Measurements from ENCODE around the gene AOPEP.
"Not testable (repeated sequence)": the region's sequence is repeated elsewhere in the genome, so short reads cannot be mapped to it uniquely, and the experiment has no call there.

AOPEP gene

DNA sequence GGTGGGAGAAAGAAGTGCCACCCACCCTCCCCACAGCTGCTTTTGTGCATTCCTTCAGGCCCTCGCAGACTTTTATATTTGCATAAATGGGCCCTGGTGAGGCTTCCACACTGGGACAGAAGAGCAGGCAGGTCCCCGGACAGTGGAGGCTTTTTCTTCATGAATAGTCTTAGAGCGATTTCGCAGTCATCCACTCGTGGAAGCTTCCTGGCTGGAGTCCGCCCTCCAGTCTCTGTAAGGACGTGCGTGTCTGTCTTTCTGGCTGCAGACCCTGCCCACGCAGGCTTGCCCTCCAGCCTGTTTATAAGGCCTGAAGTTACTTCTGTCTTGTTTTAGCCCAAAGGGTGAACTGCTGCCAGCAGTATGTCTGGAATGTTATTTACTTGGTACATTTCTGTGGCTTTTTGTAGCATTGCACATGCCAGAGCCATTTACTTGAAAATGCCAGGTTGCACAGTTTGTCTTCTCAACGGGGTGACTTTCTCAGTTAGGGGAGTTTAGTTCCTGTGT, 195.7 kb downstream of the AOPEP start:
- no peak for DNase-seq

DNA sequence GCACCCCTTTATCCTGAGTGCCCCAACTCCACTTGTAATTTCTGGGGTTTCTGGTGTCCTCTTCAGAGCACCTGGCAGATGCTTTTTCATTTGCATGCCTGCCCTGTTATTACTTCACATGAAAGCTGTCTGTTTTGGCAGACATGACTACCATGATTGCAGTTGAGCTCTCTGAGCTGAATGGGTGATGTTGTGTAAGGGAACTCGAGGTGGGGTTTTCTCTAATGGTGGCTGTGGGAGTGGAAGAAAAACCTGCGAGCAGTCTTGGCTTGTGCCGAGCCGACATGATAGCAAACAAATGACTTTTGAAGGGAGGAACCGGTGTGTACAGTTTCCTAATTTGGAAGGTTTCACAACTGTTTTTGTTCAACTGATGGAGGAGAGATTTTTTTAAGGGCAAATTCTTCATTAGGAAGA, 196.2 kb downstream of the AOPEP start:
- no peak for DNase-seq

DNA sequence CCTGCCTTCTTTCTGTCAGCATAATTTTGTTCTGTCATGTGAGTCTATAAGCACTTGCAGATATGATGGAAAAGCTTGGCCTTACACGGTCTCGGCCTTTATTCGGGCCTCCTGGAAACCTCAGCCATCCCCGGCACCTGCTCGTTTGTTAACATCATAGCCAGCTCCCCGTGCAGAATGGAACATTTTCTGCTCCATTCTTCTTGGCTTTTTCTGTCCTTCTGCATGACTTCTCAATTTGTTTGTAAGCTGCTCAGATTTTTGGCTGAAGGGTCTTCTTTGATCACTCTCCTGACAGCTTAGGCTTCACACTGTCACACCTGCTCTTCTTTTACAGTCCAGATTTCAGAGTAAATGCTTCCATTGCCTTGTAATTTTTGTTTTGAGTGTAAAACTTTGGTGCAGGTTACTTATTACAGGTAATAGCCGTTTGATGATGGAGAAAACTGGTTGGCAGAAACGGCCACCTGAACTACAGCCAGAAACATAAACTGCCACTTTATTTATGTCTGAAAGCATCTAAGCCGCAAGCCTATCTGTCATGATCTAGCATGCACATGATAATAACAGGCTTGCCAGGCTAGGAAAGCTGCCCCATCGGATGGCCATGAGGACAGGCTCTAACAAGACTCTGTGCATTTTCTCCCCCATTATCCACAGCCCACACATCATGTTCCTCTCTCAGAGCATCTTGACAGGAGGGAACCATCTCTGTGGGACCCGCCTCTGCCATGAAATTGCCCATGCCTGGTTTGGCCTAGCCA, 197.0 kb downstream of the AOPEP start:
- DNase-seq, result no peak

DNA sequence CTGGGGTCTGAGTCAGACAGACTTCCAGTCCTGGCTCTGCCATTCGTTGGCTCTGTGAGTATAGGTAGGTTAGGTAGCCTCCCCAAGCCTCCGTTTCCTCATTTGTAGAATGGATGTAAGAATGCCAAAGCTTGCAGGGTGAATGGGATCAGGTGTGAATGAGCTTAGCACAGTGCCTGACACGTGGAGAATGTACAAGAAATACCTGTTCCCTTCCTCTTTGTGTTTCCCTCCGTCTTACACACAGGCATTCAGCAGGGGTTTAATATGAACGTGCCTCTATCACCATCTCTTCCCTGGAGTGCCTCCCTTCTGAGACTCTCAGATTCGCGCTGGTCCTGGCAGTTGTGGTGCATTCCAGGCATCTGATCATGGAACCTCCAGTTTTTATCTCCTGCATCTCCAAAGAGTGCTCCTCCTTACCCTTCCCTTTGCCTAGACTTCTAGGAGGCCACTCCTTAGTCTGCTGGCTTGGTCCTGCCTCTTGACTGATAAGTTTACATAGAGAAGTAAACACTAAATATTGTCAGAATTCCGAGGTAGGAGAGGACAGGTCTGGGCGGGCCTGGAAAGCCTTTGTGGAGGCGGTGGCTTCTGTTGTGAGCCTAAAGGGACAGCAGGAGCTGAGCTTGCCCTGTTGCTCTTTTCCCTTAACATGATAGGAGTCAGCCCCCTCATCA, 199.4 kb downstream of the AOPEP start:
- no peak for DNase-seq

DNA sequence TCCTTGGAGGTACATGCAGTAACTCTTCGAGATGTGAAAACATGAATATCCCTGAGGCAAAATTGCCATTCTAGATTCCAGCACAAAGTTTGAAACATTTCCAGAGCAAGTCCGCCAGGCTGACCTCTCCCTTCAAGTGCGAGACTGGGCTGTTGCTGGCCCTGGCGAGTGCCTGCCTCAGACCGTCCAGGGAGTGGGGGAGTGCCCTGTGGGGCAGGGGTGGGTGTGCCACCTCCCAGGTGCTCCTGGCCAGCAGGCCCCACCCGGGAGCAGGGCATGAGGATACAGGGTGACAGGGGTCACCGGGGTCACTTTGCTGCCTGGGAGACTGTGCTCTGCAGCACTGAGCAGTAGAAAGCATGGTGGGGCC, 199.9 kb downstream of the AOPEP start:
- DNase-seq, result no peak

DNA sequence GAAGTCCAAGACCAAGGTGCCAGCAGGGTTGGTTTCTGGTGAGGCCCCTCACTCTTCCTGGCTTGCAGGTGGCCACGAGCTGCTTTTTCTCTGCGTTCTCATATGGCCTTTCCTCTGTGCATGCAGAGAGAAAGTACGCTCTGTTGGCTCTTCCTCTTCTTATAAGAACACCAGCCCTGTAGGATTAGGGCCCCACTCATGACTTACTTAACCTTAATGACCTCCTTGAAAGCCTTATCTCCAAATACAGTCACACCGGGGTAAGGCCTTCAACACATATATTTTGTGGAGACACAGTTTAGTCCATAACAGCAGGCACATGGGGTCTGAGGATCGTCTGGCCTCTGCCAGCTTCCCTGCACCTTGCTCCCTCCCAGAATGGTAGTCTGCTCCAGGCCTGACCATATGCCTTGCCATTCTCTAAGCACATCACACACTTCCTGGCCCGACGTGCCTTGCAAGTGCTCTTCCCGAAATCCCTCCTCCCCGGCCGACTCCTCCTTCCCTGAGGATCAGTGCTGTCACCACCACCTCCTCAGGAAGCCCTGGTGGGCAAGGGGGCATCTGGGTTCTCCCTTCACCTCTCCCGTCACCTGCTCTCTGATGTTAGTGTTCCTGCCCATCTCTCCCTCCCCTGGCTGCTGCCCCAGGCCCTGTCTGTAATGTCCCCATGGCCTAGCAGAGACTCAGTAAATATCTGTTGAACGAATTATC, 200.7 kb downstream of the AOPEP start:
- DNase-seq, result no peak

DNA sequence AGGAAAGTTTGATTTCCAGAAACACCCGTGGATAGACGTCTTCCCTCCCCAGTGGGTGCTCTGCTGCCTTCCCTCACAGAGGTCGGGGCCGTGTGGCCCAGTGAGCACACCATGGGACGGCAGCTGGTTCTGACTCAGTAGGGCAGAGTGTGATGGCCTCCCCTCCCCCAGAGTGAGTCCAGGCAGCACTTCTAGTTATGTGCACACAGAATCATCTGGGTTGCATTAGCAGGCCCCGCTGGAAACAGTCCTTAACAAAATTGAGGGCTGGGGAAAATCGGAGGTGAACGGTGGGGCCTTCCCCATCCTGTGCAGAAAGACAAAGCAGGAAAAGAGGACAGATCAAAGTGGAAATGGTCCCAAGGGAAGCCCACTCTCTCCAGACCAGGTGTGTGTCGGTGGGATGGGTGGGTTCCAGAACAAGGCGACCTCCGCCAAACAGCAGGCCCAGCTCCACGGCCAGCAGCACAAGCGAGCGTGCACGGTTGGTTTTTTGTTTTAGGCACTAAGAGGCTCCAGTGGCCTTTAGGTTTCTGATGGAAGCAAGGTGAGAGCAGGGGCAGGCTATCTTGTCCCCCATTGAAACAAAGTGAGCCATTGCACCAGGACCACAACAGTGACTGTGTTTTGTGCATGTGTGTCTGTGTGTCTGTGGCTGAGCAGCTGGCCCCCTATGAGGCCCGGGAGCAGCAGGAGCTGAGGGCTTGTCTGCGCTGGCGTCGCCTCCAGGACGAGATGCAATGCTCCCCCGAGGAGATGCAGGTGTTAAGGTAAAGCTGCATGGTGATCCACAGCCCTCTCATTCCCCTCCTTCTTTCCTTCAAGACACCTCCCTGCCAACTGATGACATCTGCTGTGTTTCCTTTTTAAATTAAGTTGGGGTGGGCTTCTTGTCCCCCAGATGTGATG, 201.5 kb downstream of the AOPEP start:
- DNase-seq, result no peak

DNA sequence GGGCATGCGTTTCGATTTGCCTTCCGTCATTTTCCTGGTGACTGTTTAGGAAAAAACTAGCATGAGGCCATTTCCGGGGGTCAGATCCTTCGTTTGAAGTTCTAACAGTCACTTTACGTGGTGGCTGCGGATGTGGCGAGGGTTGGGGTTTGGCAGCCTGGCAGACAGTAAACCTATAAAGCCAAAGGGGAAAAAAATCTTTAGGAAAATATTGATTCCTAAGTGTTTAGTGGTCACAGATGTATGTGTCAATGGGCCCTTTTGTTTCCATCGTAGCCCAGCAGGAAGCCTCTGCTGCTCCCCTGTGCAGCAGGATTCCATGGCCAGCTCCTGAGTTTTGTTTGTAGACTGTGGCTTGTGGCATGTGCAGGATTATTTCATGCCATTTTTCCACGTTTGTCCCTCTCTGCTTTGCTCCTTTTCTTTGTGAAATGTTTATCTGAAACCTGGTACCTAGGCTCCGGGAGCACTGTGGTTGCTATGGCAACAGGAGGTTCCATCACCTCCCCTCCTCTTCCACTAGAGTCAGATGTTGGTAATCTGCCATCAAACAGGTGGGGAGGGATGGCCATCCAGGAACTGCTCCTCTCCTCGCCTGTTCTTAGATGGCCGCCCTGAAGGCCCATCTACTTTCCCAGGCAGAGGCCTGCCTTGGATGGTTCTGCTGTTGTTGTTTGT, 202.3 kb downstream of the AOPEP start:
- DNase-seq, result no peak

DNA sequence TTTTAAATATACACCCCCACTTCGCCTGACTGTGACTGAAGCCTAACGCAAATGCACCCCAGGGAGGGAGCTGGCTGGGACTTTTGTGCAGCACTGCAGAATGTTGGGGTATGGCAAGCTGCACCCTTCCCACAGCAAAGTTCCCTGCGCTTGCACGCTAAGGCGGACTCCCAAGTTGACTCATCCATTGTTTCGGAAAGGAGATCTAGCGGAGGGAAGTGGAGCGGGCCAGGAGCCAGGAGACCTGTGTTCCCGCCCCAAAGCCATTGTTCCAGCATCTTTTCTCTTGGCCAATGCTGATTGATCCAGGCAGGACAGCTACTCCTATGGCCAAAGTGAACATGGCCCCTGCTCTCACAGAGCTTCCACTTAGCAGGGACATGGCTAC, 202.9 kb downstream of the AOPEP start:
- no peak for DNase-seq

DNA sequence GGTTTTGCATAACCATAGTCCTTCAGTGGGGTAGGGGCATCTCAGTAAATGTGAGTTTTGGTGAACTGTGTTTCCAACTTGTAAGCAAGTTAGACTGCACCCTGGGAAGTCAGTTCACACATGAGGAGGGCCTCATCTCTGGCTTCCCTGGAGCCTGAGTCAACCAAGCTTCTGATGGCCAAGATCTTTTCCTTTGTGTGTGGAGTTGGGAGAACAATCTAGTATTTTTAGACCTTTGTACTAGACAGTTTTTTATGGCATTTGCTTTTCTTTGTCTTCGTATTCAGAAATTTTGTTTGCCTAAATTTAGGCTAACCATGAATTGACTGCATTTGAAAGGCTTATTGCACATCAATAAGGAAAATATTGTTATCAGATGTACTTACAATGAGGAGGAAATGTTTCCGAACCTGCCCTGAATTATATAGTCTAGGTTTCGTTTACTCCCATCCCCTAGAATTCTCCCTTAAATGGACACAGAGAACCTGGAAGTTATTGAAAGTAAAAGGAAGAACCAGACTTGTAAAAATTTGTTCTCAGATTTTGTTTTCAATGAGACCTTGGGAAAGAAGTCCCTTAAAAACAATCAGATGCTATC, 204.6 kb downstream of the AOPEP start:
- no peak for DNase-seq

DNA sequence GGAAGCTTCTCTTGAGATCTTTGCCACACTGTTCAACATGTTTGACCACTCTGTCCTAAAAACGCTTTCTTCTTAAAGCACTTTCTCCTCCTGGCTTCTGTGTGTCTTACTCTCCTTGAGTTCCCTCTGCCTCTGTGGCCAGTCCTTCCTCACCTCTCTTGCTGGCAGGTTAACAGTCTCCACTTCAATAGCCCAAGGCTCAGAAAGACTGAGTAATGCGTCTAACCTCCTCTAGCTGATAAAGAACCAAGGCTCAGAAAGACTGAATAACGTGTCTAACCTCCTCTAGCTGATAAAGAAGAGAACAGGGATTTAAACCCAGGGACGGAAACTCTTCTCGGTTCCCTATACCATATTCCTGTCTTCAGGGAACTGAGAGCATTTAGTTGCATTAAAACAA, 205.2 kb downstream of the AOPEP start:
- DNase-seq, result no peak

DNA sequence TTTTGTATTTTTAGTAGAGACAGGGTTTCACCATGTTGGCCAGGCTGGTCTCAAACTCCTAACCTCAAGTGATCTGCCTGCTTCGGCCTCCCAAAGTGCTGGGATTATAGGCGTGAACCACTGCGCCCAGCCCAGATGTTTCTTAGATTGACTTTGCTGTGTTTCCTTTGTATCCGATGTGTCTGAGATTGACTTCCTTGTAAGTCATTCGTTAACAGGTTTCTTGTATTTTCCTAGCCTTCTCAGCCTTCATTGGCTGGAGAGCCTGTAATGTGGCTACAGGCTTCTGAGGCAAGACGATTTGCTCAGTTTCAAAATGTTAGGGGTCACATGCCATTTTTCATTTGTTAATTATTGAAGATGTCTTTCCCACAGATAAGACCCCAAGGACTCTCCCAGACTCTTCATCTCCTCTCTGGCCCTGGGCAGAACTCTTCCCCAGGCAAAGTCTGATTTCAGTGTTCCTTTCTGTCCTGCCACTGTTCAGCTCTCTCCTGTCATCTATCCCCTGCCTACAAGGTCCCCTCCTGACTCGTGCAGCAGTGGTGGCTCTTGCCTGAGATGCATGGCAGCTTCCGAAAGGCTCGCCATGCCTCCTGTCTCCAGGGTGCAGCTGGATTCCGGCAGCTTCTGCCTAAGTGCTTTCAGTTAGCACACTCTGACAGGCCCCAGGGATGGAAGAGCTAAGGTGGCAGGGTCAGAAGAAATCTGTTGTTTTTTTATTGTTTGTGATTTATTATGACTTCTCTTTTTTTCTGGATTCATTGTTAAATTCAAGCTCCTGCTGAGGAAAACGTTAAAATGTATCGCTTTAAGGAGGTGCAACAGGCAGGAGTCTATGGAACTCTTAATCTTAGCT, 206.4 kb downstream of the AOPEP start:
- no peak for DNase-seq

DNA sequence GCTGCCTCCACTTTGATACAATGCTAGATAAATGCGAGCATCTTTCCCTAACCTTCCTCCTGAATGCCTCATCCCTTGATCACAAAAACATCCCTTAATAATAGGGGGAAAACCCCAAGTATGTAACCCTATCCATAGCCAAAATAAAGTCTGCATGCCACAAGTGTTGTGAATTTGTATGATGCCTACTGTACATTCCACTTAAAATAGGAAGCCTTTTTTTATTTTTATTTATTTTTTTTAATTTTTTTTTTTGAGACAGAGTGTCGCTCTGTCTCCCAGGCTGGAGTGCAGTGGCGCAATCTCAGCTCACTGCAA, 207.0 kb downstream of the AOPEP start:
- DNase-seq, result no peak

DNA sequence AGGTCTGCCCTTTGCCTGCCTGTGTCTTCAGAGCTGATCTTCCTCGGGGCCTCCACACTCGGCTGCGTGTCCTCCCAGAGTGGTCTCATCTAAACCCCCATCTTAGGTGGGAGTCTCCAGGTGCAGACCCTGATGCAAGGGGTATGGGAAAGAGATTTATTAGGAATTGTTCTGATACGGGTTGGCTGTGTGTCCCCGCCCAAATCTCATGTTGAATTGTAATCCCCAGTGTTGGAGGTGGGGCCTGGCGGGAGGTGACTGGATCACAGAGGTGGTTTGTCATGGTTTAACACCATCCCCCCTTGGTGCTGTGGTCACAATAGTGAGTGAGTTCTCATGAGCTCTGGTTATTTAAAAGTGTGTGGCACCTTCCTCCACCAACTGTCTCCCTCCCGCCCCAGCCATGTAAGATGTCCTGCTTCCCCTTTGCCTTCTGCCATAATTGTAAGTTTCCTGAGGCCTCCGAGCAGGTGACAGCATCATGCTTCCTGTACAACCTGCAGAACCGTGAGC, 208.4 kb downstream of the AOPEP start:
- DNase-seq, result no peak

DNA sequence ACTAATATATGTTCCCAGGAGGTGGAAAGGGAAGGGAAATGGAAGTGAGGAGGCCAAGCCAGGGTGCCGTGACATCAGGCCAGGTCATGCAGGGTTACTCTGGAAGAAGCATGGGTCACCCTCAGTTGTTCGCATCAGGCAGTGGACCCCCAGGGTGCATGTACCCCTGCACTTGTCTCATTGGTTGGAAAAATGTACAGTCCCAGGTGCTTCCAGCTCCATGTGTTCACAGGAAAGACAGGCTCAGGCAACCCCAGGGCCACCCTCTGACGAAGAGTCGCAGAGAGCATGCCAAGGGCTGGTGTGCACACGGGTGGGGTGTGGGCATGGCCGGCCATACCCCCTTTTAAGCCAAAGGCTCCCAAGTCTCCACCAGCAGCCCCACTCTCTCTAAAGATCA, 208.9 kb downstream of the AOPEP start:
- DNase-seq, result no peak

DNA sequence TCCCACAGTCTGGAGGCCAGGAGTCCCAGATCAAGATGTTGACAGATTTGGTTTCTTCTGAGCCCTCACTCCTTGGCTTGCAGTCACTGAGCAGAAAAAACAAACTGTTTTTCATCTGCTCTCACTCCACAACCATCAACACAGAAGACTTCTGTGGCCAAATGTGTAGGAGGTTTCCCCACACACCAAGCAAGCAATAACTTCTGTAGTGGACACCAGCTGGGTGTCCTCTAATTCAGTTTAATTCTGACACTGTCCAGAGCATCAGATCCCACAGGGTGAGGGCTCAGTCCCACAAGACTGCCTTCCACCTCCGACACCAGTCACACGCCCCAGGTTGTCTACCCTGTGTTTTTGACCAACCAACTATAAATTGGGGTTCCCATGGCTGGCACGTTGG, 209.9 kb downstream of the AOPEP start:
- DNase-seq, result no peak

DNA sequence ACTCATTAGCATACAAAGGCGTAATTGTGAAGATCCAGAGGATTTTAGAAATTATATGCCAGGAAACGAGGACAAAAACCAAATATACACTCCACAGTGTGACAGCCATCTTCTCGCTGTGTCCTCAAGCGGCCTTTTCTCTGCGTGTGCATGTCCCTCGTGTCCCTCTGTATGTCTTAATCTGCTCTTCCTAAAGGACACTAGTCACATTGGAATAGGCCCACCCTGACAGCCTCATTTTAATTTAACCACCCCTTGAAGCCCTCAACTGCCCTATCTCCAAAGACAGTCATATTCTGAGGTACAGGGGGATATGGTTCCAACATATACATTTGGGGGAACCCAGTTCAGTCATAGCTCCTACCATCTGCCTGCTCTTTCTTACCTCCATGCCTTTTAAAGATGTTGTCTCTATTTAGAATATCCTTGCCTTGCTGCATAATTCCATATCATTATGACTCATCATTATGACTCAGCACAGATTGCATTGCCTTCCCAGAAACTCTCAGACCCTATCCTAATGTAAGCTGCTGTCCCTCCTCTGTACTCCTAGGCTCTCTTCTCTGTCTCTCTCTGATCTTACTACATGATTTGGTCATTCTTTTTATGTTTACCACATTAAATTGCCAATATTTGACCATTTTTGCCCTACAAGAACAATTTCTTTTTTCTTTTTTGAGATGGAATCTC, 210.9 kb downstream of the AOPEP start:
- DNase-seq, result no peak

DNA sequence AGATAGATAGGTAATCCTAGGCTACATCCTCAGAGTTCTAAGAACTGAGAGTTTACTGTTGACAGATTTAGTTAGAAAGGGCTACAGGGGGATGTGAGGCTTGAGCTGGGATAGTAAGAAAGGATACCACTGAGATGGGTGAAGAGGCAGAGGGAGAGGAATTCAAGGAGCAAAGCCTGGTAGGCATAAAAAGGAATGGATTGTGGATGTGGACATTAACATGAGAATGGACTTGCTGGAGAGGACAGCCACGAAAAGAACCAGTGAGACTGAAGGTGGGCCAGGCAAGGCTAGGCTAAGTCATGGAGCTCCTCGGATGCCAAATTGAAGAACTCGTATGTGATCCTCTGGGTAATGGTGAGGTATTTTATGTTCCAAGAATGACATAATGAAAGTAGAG, 211.9 kb downstream of the AOPEP start:
- no peak for DNase-seq

DNA sequence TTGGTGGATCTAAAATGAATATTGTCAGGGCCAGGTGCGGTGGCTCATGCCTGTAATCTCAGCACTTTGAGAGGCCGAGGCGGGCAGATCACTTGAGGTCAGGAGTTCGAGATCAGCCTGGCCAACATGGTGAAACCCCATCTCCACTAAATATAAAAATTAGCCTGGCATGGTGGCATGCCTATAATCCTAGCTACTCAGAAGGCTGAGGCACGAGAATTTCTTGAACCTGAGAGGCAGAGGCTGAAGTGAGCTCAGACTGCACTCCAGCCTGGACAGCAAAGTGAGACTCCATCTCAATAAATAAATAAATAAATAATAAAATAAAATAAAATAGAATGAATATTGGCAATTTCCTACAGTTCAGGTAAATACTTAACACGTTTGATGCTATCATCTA, 213.8 kb downstream of the AOPEP start:
- DNase-seq, result not testable (repeated sequence)

DNA sequence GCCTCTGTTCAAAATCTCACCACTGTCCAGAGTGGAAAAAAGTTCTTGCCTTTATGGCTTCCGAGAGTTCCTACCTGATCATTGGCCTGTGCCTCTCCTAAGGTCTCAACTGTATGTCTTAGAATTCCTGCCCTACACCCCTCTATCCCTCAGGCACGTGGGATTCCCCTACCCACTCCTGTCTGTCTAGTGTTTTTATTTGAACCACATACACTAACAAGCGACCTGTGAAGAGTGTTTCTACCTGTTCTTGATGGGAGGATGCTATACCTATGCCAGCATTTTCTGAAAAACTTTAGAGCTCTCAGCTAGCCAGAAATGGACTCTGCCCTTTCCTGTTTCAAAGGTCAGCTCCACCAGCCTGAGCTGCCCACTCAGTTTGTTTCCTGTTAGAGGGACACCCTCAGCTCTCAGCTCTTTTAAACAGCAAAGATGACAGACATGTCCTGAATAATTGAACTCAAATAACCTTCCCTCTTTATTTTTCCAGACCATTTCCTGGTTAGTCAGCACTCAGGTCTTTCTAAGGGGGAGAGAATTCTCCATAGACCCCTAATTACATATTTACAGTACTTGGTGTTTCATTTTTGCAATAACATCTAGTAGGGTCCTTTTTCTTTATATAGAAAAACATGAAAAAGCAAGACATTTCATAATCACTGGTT, 214.8 kb downstream of the AOPEP start:
- DNase-seq, result no peak
